Measurements from ENCODE around the gene SLC66A3. TPM values are rescaled to one million over a fixed set of nuclear protein-coding genes. Genes with fewer than 3 reads are reported as not detected.

Gene SLC66A3
- total RNA-seq: 23.6 TPM

DNA sequence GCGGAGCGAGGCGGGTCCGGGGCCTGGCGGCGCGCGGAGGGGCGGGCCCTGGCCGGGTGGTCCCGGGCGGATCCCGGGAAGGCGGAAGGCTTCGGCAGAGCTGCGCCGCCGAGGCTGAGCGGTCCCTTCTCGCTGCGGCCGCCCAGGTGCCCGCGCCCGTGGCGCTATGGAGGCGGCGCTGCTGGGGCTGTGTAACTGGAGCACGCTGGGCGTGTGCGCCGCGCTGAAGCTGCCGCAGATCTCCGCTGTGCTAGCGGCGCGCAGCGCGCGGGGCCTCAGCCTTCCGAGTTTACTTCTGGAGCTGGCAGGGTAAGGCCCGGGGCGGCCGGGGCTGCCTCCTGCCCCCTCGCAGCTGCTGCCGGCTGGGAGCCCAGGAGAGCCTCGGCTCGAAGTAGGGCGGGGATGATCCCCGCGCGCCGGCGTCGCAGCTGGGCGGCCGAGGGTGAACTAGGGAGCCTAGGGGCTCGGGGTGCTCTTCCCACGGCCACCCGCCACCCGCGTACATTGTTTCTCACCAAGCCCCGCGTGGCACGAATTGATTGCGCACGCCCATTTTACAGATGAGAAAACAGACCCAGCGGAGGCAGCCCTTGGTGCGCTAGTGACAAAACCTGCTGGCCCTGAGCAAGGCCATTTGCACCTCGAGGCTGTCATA lies at the start of gene SLC66A3:
SLC66A3 (plus strand) TSS at position 87 of the 655 bp plus-strand sequence; CDS start at position 167, 80 bp downstream.

Other genes starting within 250 kb of the SLC66A3 start
- gene KCNF1, start 243.5 kb upstream of the SLC66A3 start, total RNA-seq: 0.70 TPM
- gene ROCK2, start 189.2 kb downstream of the SLC66A3 start, total RNA-seq: 45.0 TPM

Data from metanephros (tissue), 1 donor.